HepG2 (cell line): ENCODE data around the gene VBP1. TPM values are rescaled to one million over a fixed set of nuclear protein-coding genes. Genes with fewer than 3 reads are reported as not detected.
A peak's percentile ranks its signal among the peaks of the same experiment; 100 is the strongest.

Experiments used
- ATF3 ChIP-seq: sonication (generic); formaldehyde crosslinking; IDR thresholded peaks from 2 replicates; pipeline ENCODE4 v1.4.0; 2020; ENCODE audit warnings: missing genetic modification reagents
- ATF7 ChIP-seq, 2 experiments: fragments of 450-650 bp in 1 of 2; sonication (generic) in 1 of 2; formaldehyde crosslinking in 1 of 2; IDR thresholded peaks; 2 replicates each; pipeline versions ENCODE4 v1.4.0 to v1.6.1; 2016 to 2020; ENCODE audit warnings: antibody characterized with exemption in 1 of 2, mild to moderate bottlenecking in 1 of 2, missing genetic modification reagents in 1 of 2
- CBFB ChIP-seq: sonication (generic); formaldehyde crosslinking; IDR thresholded peaks from 2 replicates; pipeline ENCODE4 v1.4.0; 2020; ENCODE audit warnings: missing genetic modification reagents
- DBP ChIP-seq: sonication (generic); formaldehyde crosslinking; IDR thresholded peaks from 2 replicates; pipeline ENCODE4 v1.4.0; 2020; ENCODE audit warnings: missing genetic modification reagents; ENCODE audit errors: not compliant biosample characterization
- GMEB2 ChIP-seq: IDR thresholded peaks from 2 replicates; pipeline ENCODE4 v1.6.1; 2016; ENCODE audit warnings: missing biosample characterization, missing genetic modification reagents, low read depth
- HNRNPH1 ChIP-seq: fragments of 200-400 bp; formaldehyde crosslinking; optimal IDR thresholded peaks from 2 replicates; pipeline ENCODE3; 2017; ENCODE audit warnings: mild to moderate bottlenecking, low read depth, low read length
- KDM6A ChIP-seq: IDR thresholded peaks from 2 replicates; pipeline ENCODE4 v1.6.1; 2016; ENCODE audit warnings: low read depth
- MAF1 ChIP-seq: sonication (generic); formaldehyde crosslinking; IDR thresholded peaks from 2 replicates; pipeline ENCODE4 v1.5.0; 2020; ENCODE audit warnings: missing genetic modification reagents, borderline replicate concordance
- MIXL1 ChIP-seq: IDR thresholded peaks from 2 replicates; pipeline ENCODE4 v1.6.1; 2016
- PAX8 ChIP-seq: sonication (generic); formaldehyde crosslinking; IDR thresholded peaks from 2 replicates; pipeline ENCODE4 v1.8.0; 2022; ENCODE audit warnings: mild to moderate bottlenecking, missing genetic modification reagents, borderline replicate concordance
- SIX4 ChIP-seq: sonication (generic); formaldehyde crosslinking; IDR thresholded peaks from 2 replicates; pipeline ENCODE4 v1.4.0; 2020; ENCODE audit warnings: missing genetic modification reagents
- SP1 ChIP-seq, 2 experiments: fragments of 450-650 bp in 1 of 2; sonication (generic) in 1 of 2; formaldehyde crosslinking in 1 of 2; IDR thresholded peaks; 2 replicates each; pipeline versions ENCODE4 v1.4.0 to v1.6.1; 2016 to 2020; ENCODE audit warnings: missing genetic modification reagents in 1 of 2
- SP4 ChIP-seq: sonication (generic); formaldehyde crosslinking; IDR thresholded peaks from 2 replicates; pipeline ENCODE4 v1.8.1; 2023; ENCODE audit warnings: mild to moderate bottlenecking, missing genetic modification reagents
- TBX3 ChIP-seq: fragments of 450-650 bp; IDR thresholded peaks from 2 replicates; pipeline ENCODE4 v1.6.1; 2017; ENCODE audit warnings: antibody characterized with exemption, mild to moderate bottlenecking, inconsistent platforms, borderline replicate concordance
- TERF1 ChIP-seq: sonication (generic); formaldehyde crosslinking; IDR thresholded peaks from 2 replicates; pipeline ENCODE4 v1.8.0; 2022; ENCODE audit warnings: mild to moderate bottlenecking, missing genetic modification reagents, moderate library complexity
- ZBTB43 ChIP-seq: sonication (generic); formaldehyde crosslinking; conservative IDR thresholded peaks from 2 replicates; pipeline ENCODE4 v1.4.0; 2020; ENCODE audit warnings: missing genetic modification reagents
- ZFP36L2 ChIP-seq: sonication (generic); formaldehyde crosslinking; IDR thresholded peaks from 2 replicates; pipeline ENCODE4 v1.4.0; 2020; ENCODE audit warnings: missing genetic modification reagents
- ZNF18 ChIP-seq: sonication (generic); formaldehyde crosslinking; IDR thresholded peaks from 2 replicates; pipeline ENCODE4 v1.8.0; 2022; ENCODE audit warnings: mild to moderate bottlenecking, missing genetic modification reagents; ENCODE audit not compliant: insufficient replicate concordance
- ZNF224 ChIP-seq: sonication (generic); formaldehyde crosslinking; IDR thresholded peaks from 2 replicates; pipeline ENCODE4 v1.5.0; 2020; ENCODE audit warnings: mild to moderate bottlenecking, missing genetic modification reagents
- ZNF33A ChIP-seq: sonication (generic); formaldehyde crosslinking; IDR thresholded peaks from 2 replicates; pipeline ENCODE4 v1.5.1; 2020; ENCODE audit warnings: missing genetic modification reagents, mild to moderate bottlenecking, moderate library complexity, borderline replicate concordance
- ZNF468 ChIP-seq: sonication (generic); formaldehyde crosslinking; IDR thresholded peaks from 2 replicates; pipeline ENCODE4 v1.8.0; 2022; ENCODE audit warnings: mild to moderate bottlenecking, moderate library complexity, missing genetic modification reagents
- ZNF576 ChIP-seq: sonication (generic); formaldehyde crosslinking; IDR thresholded peaks from 2 replicates; pipeline ENCODE4 v1.4.0; 2020; ENCODE audit warnings: mild to moderate bottlenecking, missing genetic modification reagents
- ZNF614 ChIP-seq: IDR thresholded peaks from 2 replicates; pipeline ENCODE4 v1.6.1; 2018; ENCODE audit warnings: missing biosample characterization, missing genetic modification reagents, inconsistent platforms, borderline replicate concordance
- polyA plus RNA-seq, 8 experiments: library from polyadenylated mRNA; depleted of rRNA in 3 of 8; stranded (reverse) in 7 of 8; unstranded in 1 of 8; fragments of >200 nt; fragmentation: Illumina TruSeq in 4 of 8; extraction: Trizol in 4 of 8; gene quantifications; 2 replicates each; pipeline versions ENCODE4 v1.2.1 to v1.2.3, GENCODE V29; 2011 to 2016; ENCODE audit warnings: low read depth in 4 of 8, missing spikeins in 1 of 8, mixed read lengths in 1 of 8; ENCODE audit not compliant: insufficient read depth in 1 of 8
- total RNA-seq, 5 experiments: library from RNA; depleted of rRNA; stranded (reverse); fragments of >200 nt; fragmentation: Illumina TruSeq; extraction: Trizol; gene quantifications; 2 replicates each; pipeline ENCODE4 v1.2.3, GENCODE V29; 2016; ENCODE audit warnings: low read depth in 1 of 5

VBP1 gene
- total and polyA plus RNA-seq, 2 of the 13 experiments (the other 11 are each of a cell fraction or from before 2014, with no cell fraction given): 20.4 to 72.6 TPM

- TF ChIP-seq ATF7 (IDR thresholded peaks at IDR 0.05) (no peak), ATF7 (CRISPR knock-in tag; IDR thresholded peaks at IDR 0.05) (no peak), SP1 (IDR thresholded peaks at IDR 0.05) (no peak), SP1 (CRISPR knock-in tag; IDR thresholded peaks at IDR 0.05) (peak; percentile 34; the same call in 1 of the 2 replicates), TERF1 (CRISPR knock-in tag) (no peak), ATF3 (CRISPR knock-in tag) (no peak), KDM6A (CRISPR knock-in tag) (no peak), SP4 (peak; percentile 58; the same call in 1 of the 2 replicates), ZNF224 (CRISPR knock-in tag) (no peak), ZBTB43 (CRISPR knock-in tag) (no peak), DBP (no peak), TBX3 (no peak), MIXL1 (CRISPR knock-in tag) (no peak), ZNF576 (CRISPR knock-in tag) (no peak), ZNF18 (CRISPR knock-in tag) (no peak), ZNF468 (CRISPR knock-in tag) (no peak), ZNF614 (CRISPR knock-in tag) (no peak), GMEB2 (CRISPR knock-in tag) (no peak), ZNF33A (no peak), CBFB (no peak), HNRNPH1 (no peak), PAX8 (no peak), ZFP36L2 (CRISPR knock-in tag) (no peak), SIX4 (CRISPR knock-in tag) (no peak), MAF1 (CRISPR knock-in tag) (no peak)
Measured at GRCh38 chrX:155216179-155216939, at the start of gene VBP1 (continued).
